Astrocyte (in vitro differentiated cells and primary cell): ENCODE results near the gene DCP2.

Experiments used
- CTCF ChIP-seq: IDR thresholded peaks from 2 replicates; pipeline ENCODE4 v1.5.1; 2011; ENCODE audit warnings: low read depth, mild to moderate bottlenecking, inconsistent platforms, low read length, moderate library complexity; ENCODE audit not compliant: insufficient read depth
- EZH2 ChIP-seq: IDR thresholded peaks from 2 replicates; pipeline ENCODE4 v1.6.1; 2012; ENCODE audit warnings: mild to moderate bottlenecking, low read length, inconsistent platforms; ENCODE audit not compliant: insufficient read depth

- TF ChIP-seq CTCF (no peak), EZH2 (no peak)
Observed at GRCh38 chr5:112979723-112980122, 3.1 kb downstream of the DCP2 start.
